Nephron progenitor cell (in vitro differentiated cells): ENCODE data around the gene CPED1.
"Not testable (repeated sequence)": the region's sequence is repeated elsewhere in the genome, so short reads cannot be mapped to it uniquely, and the experiment has no call there.

Source experiments
- DNase-seq: peaks from one replicate; pipeline ENCODE4 v3.0.0; 2021
- H3K27ac Mint-ChIP-seq: 2 replicates; pipeline ENCODE4 v1.8.0; 2021; ENCODE audit warnings: mild to moderate bottlenecking, moderate library complexity, mixed read lengths
- H3K27me3 Mint-ChIP-seq: 2 replicates; pipeline ENCODE4 v1.8.0; 2021; ENCODE audit warnings: mild to moderate bottlenecking, low read depth, mixed read lengths; ENCODE audit not compliant: poor library complexity
- H3K36me3 Mint-ChIP-seq: 2 replicates; pipeline ENCODE4 v1.8.0; 2021; ENCODE audit warnings: low read depth, mixed read lengths
- H3K4me1 Mint-ChIP-seq: 2 replicates; pipeline ENCODE4 v1.8.0; 2021; ENCODE audit warnings: mixed read lengths
- H3K4me3 Mint-ChIP-seq: 2 replicates; pipeline ENCODE4 v1.8.0; 2021; ENCODE audit warnings: mild to moderate bottlenecking, moderate library complexity, mixed read lengths
- H3K9me3 Mint-ChIP-seq: 2 replicates; pipeline ENCODE4 v1.8.0; 2021; ENCODE audit warnings: mild to moderate bottlenecking, moderate library complexity, mixed read lengths
- CTCF ChIP-seq: fragments of 200-600 bp; sonication (generic); IDR thresholded peaks from 2 replicates; pipeline ENCODE4 v1.5.0; 2021; ENCODE audit warnings: antibody characterized with exemption

Gene CPED1

GRCh38 chr7:121034929-121035328, 46.4 kb downstream of the CPED1 start:
- Mint-ChIP-seq H3K36me3 (peaks cover 15% of the 10 kb centered on the region), H3K4me1 (peaks cover 5% of the 10 kb centered on the region), H3K27me3 (no peaks in the 10 kb centered on the region), H3K27ac (no peak overlapping the region), H3K9me3 (peaks cover 20% of the 10 kb centered on the region), H3K4me3 (no peak overlapping the region)
- no peak for TF ChIP-seq CTCF
- DNase-seq = no peak

- H3K27ac Mint-ChIP-seq, DNase-seq, H3K4me3 Mint-ChIP-seq, H3K27me3 Mint-ChIP-seq: not testable (repeated sequence)
- Mint-ChIP-seq H3K36me3 (peaks cover 15% of the 10 kb centered on the region), H3K9me3 (peaks cover 20% of the 10 kb centered on the region), H3K4me1 (peaks cover 17% of the 10 kb centered on the region)
Measured at GRCh38 chr7:121036776-121037175, 48.3 kb downstream of the CPED1 start.

- H3K27ac Mint-ChIP-seq = not testable (repeated sequence)
Measured at GRCh38 chr7:121037329-121037728, 48.8 kb downstream of the CPED1 start.

GRCh38 chr7:121037957-121038716, 49.6 kb downstream of the CPED1 start:
- H3K4me3 Mint-ChIP-seq = no peak overlapping the region
- peaks cover 16% of the 10 kb centered on the region for H3K4me1 Mint-ChIP-seq
- H3K27me3 Mint-ChIP-seq = no peaks in the 10 kb centered on the region
- H3K27ac Mint-ChIP-seq = no peak overlapping the region
- peaks cover 20% of the 10 kb centered on the region for H3K9me3 Mint-ChIP-seq
- no peak for TF ChIP-seq CTCF
- peaks cover 15% of the 10 kb centered on the region for H3K36me3 Mint-ChIP-seq
- no peak for DNase-seq

More at GRCh38 chr7:121037329-121037728, 48.8 kb downstream of the CPED1 start:
- H3K27me3 Mint-ChIP-seq, H3K4me3 Mint-ChIP-seq, DNase-seq: not testable (repeated sequence)
- H3K36me3 Mint-ChIP-seq = peaks cover 15% of the 10 kb centered on the region
- peaks cover 19% of the 10 kb centered on the region for H3K4me1 Mint-ChIP-seq
- peaks cover 20% of the 10 kb centered on the region for H3K9me3 Mint-ChIP-seq

- Mint-ChIP-seq H3K4me1 (peaks cover 15% of the 10 kb centered on the region), H3K9me3 (peaks cover 20% of the 10 kb centered on the region), H3K4me3 (no peak overlapping the region), H3K27me3 (no peaks in the 10 kb centered on the region), H3K27ac (peak overlapping the region; percentile 80), H3K36me3 (peaks cover 15% of the 10 kb centered on the region)
- DNase-seq = no peak
- no peak for TF ChIP-seq CTCF
Measured at GRCh38 chr7:121038717-121039509, 50.4 kb downstream of the CPED1 start.

GRCh38 chr7:121039510-121039822, 51.0 kb downstream of the CPED1 start:
- Mint-ChIP-seq H3K9me3 (peaks cover 20% of the 10 kb centered on the region), H3K36me3 (peaks cover 15% of the 10 kb centered on the region), H3K4me3 (no peak overlapping the region), H3K4me1 (peaks cover 18% of the 10 kb centered on the region), H3K27ac (no peak overlapping the region), H3K27me3 (no peaks in the 10 kb centered on the region)
- no peak for TF ChIP-seq CTCF
- DNase-seq = no peak
